DND-41 (cell line): ENCODE measurements around the gene KLHL2.
"Not testable (repeated sequence)": the region's sequence is repeated elsewhere in the genome, so short reads cannot be mapped to it uniquely, and the experiment has no call there.

Experiments used
- EZH2 ChIP-seq: IDR thresholded peaks from 3 replicates; pipeline ENCODE4 v1.6.1; 2012; ENCODE audit warnings: borderline replicate concordance, low read depth, mild to moderate bottlenecking, moderate library complexity, low read length, inconsistent platforms; ENCODE audit not compliant: severe bottlenecking
- TF ChIP-seq, protein P1 (sequence below): IDR thresholded peaks from 2 replicates; pipeline ENCODE4 v1.5.1; 2012; ENCODE audit warnings: borderline replicate concordance, low read length, moderate library complexity, mild to moderate bottlenecking; ENCODE audit not compliant: poor library complexity, severe bottlenecking; ENCODE audit errors: extremely low read depth

DNA sequence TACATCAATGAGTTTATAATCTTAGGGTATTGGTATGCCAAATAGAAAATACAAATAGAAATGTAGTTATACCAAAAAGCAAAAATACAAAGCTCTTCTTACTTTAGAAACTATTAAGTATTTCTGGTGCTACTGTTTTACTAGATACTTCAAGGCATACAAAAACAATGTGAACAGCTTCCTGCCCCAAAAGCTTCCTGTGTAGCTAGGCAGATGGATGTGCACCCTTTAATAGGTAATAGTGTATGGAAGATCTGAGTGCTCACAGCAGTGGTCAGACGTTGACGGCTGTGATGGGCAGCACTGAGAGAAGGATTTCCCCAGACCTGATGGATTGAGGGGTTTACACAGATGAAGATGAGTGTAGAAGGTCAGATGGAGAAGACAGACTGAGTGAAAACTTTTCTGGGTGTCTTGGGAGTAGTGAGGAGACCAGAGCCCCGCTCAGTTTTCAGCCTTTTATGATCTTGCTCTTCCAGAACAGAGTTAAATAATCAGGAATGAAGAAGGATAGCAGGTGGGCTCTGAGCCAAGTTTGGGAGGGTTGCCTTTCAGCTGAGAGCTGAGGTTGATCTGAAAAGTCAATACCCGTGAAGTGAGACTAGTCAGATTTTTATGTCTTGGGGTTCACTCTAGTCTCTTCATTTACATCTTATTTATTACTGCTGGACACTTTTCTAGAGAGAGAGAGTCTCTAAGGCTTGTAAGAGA is 22.3 kb downstream of the KLHL2 start:
- TF ChIP-seq, protein P1, sequence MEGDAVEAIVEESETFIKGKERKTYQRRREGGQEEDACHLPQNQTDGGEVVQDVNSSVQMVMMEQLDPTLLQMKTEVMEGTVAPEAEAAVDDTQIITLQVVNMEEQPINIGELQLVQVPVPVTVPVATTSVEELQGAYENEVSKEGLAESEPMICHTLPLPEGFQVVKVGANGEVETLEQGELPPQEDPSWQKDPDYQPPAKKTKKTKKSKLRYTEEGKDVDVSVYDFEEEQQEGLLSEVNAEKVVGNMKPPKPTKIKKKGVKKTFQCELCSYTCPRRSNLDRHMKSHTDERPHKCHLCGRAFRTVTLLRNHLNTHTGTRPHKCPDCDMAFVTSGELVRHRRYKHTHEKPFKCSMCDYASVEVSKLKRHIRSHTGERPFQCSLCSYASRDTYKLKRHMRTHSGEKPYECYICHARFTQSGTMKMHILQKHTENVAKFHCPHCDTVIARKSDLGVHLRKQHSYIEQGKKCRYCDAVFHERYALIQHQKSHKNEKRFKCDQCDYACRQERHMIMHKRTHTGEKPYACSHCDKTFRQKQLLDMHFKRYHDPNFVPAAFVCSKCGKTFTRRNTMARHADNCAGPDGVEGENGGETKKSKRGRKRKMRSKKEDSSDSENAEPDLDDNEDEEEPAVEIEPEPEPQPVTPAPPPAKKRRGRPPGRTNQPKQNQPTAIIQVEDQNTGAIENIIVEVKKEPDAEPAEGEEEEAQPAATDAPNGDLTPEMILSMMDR = not testable (repeated sequence)
- not testable (repeated sequence) for TF ChIP-seq EZH2
